Loucy (cell line): Measurements from ENCODE around the gene ACTA2.

Source experiments
- CTCF ChIP-seq: fragments of 200-600 bp; sonication (generic); conservative IDR thresholded peaks from 2 replicates; pipeline ENCODE4 v1.5.1; 2014; ENCODE audit warnings: mild to moderate bottlenecking, antibody characterized with exemption, low read length
- EZH2phosphoT487 ChIP-seq: fragments of 200-600 bp; IDR thresholded peaks from 2 replicates; pipeline ENCODE4 v1.6.1; 2018; ENCODE audit warnings: antibody characterized with exemption, mild to moderate bottlenecking, moderate library complexity, borderline replicate concordance

- no peak for TF ChIP-seq CTCF
- TF ChIP-seq EZH2phosphoT487 = no peak
Measured at GRCh38 chr10:88949051-88949450, 3.5 kb downstream of the ACTA2 start.
